Kidney (tissue), 14 donors: ENCODE measurements around the gene FAAH. TPM values are rescaled to one million over a fixed set of nuclear protein-coding genes. Genes with fewer than 3 reads are reported as not detected.

ENCODE experiments used
- DNase-seq, 5 donors: peaks; one replicate each; pipeline ENCODE4 v3.0.0-alpha.2; 2013 to 2020
- FAIRE-seq: peaks from 2 replicates; lab custom pipeline; 2012; peaks lifted over from hg19 to GRCh38; lab: Jason Lieb, UNC
- H3K27ac ChIP-seq, 2 donors: one replicate each; pipeline ENCODE4 v1.7.0; 2013; ENCODE audit warnings: low read depth in 2 of 2, low read length in 2 of 2, inconsistent platforms in 1 of 2
- H3K27me3 ChIP-seq: one replicate; pipeline ENCODE4 v1.7.1; 2013; ENCODE audit warnings: low read length, inconsistent platforms; ENCODE audit not compliant: control insufficient read depth, insufficient read depth
- H3K36me3 ChIP-seq, 3 donors: one replicate each; pipeline versions ENCODE4 v1.7.0 to v1.7.1; 2013; ENCODE audit warnings: low read length in 3 of 3, control low read depth in 1 of 3, inconsistent platforms in 1 of 3; ENCODE audit not compliant: insufficient read depth in 3 of 3, control insufficient read depth in 2 of 3
- H3K4me1 ChIP-seq, 3 donors: one replicate each; pipeline versions ENCODE4 v1.7.0 to v1.7.1; 2013; ENCODE audit warnings: low read length in 3 of 3, inconsistent platforms in 1 of 3, low read depth in 1 of 3; ENCODE audit not compliant: control insufficient read depth in 2 of 3, insufficient read depth in 2 of 3
- H3K4me3 ChIP-seq, 3 donors: one replicate each; pipeline versions ENCODE4 v1.7.0 to v1.8.1; 2013; ENCODE audit warnings: low read length in 3 of 3, control low read depth in 1 of 3, inconsistent platforms in 1 of 3
- H3K9ac ChIP-seq, 3 donors: one replicate each; pipeline versions ENCODE4 v1.7.0 to v1.7.1; 2013; ENCODE audit warnings: low read length in 3 of 3, control low read depth in 1 of 3, inconsistent platforms in 1 of 3
- H3K9me3 ChIP-seq, 3 donors: one replicate each; pipeline versions ENCODE4 v1.7.0 to v1.7.1; 2013; ENCODE audit warnings: low read length in 3 of 3, control low read depth in 1 of 3, inconsistent platforms in 1 of 3; ENCODE audit not compliant: control insufficient read depth in 2 of 3, insufficient read depth in 1 of 3
- CTCF ChIP-seq: IDR thresholded peaks from 3 replicates; pipeline ENCODE4 v1.5.1; 2012; ENCODE audit warnings: mild to moderate bottlenecking, moderate library complexity, borderline replicate concordance; ENCODE audit not compliant: insufficient read depth; ENCODE audit errors: extremely low read depth
- intact Hi-C: fragments of 100-400 bp; cut with DNase I; formaldehyde crosslinking; loops from one replicate; pipeline ENCODE4 v1.11.1; 2022
- polyA plus RNA-seq: library from polyadenylated mRNA; stranded (reverse); fragments of 350-450 nt; fragmentation: Illumina TruSeq; extraction: RNeasy Lipid Tissue Mini Kit (QIAGEN cat#74804); gene quantifications from one replicate; pipeline ENCODE4 v1.2.3, GENCODE V29; 2014; ENCODE audit warnings: low read depth, low replicate concordance; ENCODE audit not compliant: insufficient read depth
- total RNA-seq: library from RNA; stranded (reverse); fragmentation: NEBNext Ultra II Directional; extraction: Animal tissue kit (Norgen Biotek cat#: 25700); gene quantifications from one replicate; pipeline ENCODE4 v1.2.1, GENCODE V29; 2021
- donor health status: control.
- donor health status: control.
- donor health status: control.
- donor health status: control.
- donor health status: control.
- donor health status: DM: yes; HTN: yes; CAD: no.
- donor health status: Normal renal cell carcinoma (clear cell type).

The FAAH gene
- total and polyA plus RNA-seq, 2 donors from 2014 or later: 39.3 to 50.7 TPM

- no peak for TF ChIP-seq CTCF
- no peak for DNase-seq
- H3K4me1 ChIP-seq: no peaks in the 10 kb centered on the region
- no peak for FAIRE-seq
- H3K27me3 ChIP-seq: no peaks in the 10 kb centered on the region
- no peaks in the 10 kb centered on the region for H3K9me3 ChIP-seq
- H3K27ac ChIP-seq: no peak overlapping the region
- H3K4me3 ChIP-seq: no peak overlapping the region
- no peaks in the 10 kb centered on the region for H3K36me3 ChIP-seq
- intact Hi-C loops: no loop called here
- no peak overlapping the region for H3K9ac ChIP-seq
These were observed 27.6 kb downstream of the FAAH start for GRCh38 chr1:46421739-46422138.

GRCh38 chr1:46422261-46422871, 28.2 kb downstream of the FAAH start:
- Histone ChIP-seq H3K4me1 (no peaks in the 10 kb centered on the region), H3K4me3 (no peak overlapping the region), H3K9me3 (no peaks in the 10 kb centered on the region), H3K9ac (no peak overlapping the region), H3K27ac (no peak overlapping the region), H3K36me3 (no peaks in the 10 kb centered on the region), H3K27me3 (no peaks in the 10 kb centered on the region)
- intact Hi-C loops: no loop called here
- no peak for TF ChIP-seq CTCF
- no peak for FAIRE-seq
- peak in 1 of 5 donors; percentile 15 for DNase-seq

GRCh38 chr1:46423574-46424240, 29.6 kb downstream of the FAAH start:
- DNase-seq: peak in 1 of 5 donors; percentile 51
- Histone ChIP-seq H3K4me3 (no peak overlapping the region), H3K27me3 (no peaks in the 10 kb centered on the region), H3K4me1 (no peaks in the 10 kb centered on the region), H3K36me3 (no peaks in the 10 kb centered on the region), H3K9ac (no peak overlapping the region), H3K27ac (no peak overlapping the region), H3K9me3 (no peaks in the 10 kb centered on the region)
- intact Hi-C loops: no loop called here
- no peak for TF ChIP-seq CTCF
- FAIRE-seq: no peak
